ENCODE data around the gene ORM2.

ORM2 gene

GRCh38 chr9:114371973-114372917, 42.6 kb downstream of the ORM2 start:
- no peak for DNase-seq

- no peak for DNase-seq
These were observed 43.3 kb downstream of the ORM2 start for GRCh38 chr9:114372921-114373448.

GRCh38 chr9:114373960-114374730, 44.5 kb downstream of the ORM2 start:
- no peak for DNase-seq

- no peak for DNase-seq
These were observed 45.3 kb downstream of the ORM2 start for GRCh38 chr9:114374936-114375335.

GRCh38 chr9:114375386-114376175, 45.9 kb downstream of the ORM2 start:
- DNase-seq: no peak

GRCh38 chr9:114376586-114377445, 47.1 kb downstream of the ORM2 start:
- DNase-seq: no peak

- no peak for DNase-seq
These were observed 48.3 kb downstream of the ORM2 start for GRCh38 chr9:114378016-114378415.

- no peak for DNase-seq
These were observed 49.2 kb downstream of the ORM2 start for GRCh38 chr9:114378883-114379282.

All from DMS79 (cell line).